PC-9 (cell line): ENCODE results near the gene PLAAT3.

ENCODE experiments used
- EZH2 ChIP-seq: fragments of 200-600 bp; sonication (generic); IDR thresholded peaks from 2 replicates; pipeline ENCODE4 v1.8.0; 2017; ENCODE audit warnings: antibody characterized with exemption, low read depth
- TF ChIP-seq, protein P1 (sequence below): fragments of 200-600 bp; sonication (generic); conservative IDR thresholded peaks from 2 replicates; pipeline ENCODE4 v1.6.1; 2017; ENCODE audit warnings: mixed run types, antibody characterized with exemption, mild to moderate bottlenecking, moderate library complexity

GRCh38 chr11:63543711-63544110 lies 70.5 kb downstream of the PLAAT3 start:
- TF ChIP-seq, protein P1, sequence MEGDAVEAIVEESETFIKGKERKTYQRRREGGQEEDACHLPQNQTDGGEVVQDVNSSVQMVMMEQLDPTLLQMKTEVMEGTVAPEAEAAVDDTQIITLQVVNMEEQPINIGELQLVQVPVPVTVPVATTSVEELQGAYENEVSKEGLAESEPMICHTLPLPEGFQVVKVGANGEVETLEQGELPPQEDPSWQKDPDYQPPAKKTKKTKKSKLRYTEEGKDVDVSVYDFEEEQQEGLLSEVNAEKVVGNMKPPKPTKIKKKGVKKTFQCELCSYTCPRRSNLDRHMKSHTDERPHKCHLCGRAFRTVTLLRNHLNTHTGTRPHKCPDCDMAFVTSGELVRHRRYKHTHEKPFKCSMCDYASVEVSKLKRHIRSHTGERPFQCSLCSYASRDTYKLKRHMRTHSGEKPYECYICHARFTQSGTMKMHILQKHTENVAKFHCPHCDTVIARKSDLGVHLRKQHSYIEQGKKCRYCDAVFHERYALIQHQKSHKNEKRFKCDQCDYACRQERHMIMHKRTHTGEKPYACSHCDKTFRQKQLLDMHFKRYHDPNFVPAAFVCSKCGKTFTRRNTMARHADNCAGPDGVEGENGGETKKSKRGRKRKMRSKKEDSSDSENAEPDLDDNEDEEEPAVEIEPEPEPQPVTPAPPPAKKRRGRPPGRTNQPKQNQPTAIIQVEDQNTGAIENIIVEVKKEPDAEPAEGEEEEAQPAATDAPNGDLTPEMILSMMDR, result no peak
- TF ChIP-seq EZH2, result no peak
